Mucosa of descending colon (tissue), 3 donors: ENCODE data around the gene HHLA2. TPM values are rescaled to one million over a fixed set of nuclear protein-coding genes. Genes with fewer than 3 reads are reported as not detected.

Source experiments
- ATAC-seq: fragments of 200-7000 bp; cut with Tn5 transposase; one replicate; pipeline ENCODE4 v1.9.1; 2020; ENCODE audit warnings: mild to moderate bottlenecking, moderate library complexity
- DNase-seq, 3 donors: peaks; one replicate each; pipeline ENCODE4 v3.0.0-alpha.2; 2020
- H3K36me3 ChIP-seq: fragments of 200-600 bp; one replicate; pipeline ENCODE4 v1.8.0; 2021; ENCODE audit warnings: low read depth, mild to moderate bottlenecking
- H3K4me1 ChIP-seq: fragments of 200-600 bp; one replicate; pipeline ENCODE4 v1.8.0; 2021; ENCODE audit warnings: low read depth, mild to moderate bottlenecking
- H3K4me3 ChIP-seq: fragments of 200-600 bp; one replicate; pipeline ENCODE4 v1.8.0; 2021; ENCODE audit warnings: mild to moderate bottlenecking
- H3K9me3 ChIP-seq: fragments of 200-600 bp; one replicate; pipeline ENCODE4 v1.8.0; 2021; ENCODE audit warnings: mild to moderate bottlenecking
- intact Hi-C, 2 donors: fragments of 100-400 bp; cut with DNase I in 1 of 2; cut with micrococcal nuclease in 1 of 2; formaldehyde crosslinking; loops; one replicate each; pipeline versions ENCODE4 v1.11.0 to v1.11.1; 2022; cut with DNase I, micrococcal nuclease
- total RNA-seq, 3 donors: library from RNA; stranded (reverse); fragmentation: NEBNext Ultra II Directional in 2 of 3; extraction: Animal tissue kit (Norgen Biotek cat#: 25700) in 2 of 3; gene quantifications; one replicate each; pipeline versions ENCODE4 v1.2.1 to v1.2.4, GENCODE V29; 2021 to 2023
- TF ChIP-seq, protein P1 (sequence below): fragments of 200-600 bp; IDR thresholded peaks from one replicate; pipeline ENCODE4 v1.8.0; 2022; ENCODE audit warnings: antibody characterized with exemption, mild to moderate bottlenecking
- donor health status: DM: no; HTN: no; CAD: no; lungs with moderate emphysema.
- donor health status: DM: no; HTN: no; CAD: no.
- donor health status: DM: no; HTN: yes; CAD: no.

The HHLA2 gene
- total RNA-seq, 3 donors from 2014 or later: 98.2 to 276 (median 169) TPM

DNA sequence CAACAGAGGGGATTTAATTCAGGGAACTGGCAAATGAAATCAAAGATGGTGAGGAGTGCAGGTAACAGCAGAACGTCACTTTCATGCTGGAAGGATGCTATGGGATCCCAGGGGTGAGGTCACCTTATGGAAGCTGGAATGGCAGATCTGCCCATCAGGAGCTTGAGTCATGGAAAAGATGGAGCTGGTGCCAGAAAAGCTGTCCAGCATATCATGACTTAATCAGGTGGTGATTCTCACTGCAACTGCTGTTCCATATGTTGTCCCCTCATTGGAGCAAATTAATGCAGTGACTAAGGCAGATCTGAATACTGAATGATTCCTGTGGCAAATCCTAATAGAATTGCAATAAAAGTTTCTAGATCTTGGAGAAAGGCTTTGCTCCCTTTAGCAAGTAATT is 38.4 kb downstream of the HHLA2 start:
- Histone ChIP-seq H3K4me1 (no peaks in the 10 kb centered on the region), H3K4me3 (no peak overlapping the region), H3K9me3 (no peaks in the 10 kb centered on the region), H3K36me3 (no peaks in the 10 kb centered on the region)
- intact Hi-C loops: no loop called here
- TF ChIP-seq, protein P1, sequence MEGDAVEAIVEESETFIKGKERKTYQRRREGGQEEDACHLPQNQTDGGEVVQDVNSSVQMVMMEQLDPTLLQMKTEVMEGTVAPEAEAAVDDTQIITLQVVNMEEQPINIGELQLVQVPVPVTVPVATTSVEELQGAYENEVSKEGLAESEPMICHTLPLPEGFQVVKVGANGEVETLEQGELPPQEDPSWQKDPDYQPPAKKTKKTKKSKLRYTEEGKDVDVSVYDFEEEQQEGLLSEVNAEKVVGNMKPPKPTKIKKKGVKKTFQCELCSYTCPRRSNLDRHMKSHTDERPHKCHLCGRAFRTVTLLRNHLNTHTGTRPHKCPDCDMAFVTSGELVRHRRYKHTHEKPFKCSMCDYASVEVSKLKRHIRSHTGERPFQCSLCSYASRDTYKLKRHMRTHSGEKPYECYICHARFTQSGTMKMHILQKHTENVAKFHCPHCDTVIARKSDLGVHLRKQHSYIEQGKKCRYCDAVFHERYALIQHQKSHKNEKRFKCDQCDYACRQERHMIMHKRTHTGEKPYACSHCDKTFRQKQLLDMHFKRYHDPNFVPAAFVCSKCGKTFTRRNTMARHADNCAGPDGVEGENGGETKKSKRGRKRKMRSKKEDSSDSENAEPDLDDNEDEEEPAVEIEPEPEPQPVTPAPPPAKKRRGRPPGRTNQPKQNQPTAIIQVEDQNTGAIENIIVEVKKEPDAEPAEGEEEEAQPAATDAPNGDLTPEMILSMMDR: no peak
- no peak for ATAC-seq
- DNase-seq: no peak

DNA sequence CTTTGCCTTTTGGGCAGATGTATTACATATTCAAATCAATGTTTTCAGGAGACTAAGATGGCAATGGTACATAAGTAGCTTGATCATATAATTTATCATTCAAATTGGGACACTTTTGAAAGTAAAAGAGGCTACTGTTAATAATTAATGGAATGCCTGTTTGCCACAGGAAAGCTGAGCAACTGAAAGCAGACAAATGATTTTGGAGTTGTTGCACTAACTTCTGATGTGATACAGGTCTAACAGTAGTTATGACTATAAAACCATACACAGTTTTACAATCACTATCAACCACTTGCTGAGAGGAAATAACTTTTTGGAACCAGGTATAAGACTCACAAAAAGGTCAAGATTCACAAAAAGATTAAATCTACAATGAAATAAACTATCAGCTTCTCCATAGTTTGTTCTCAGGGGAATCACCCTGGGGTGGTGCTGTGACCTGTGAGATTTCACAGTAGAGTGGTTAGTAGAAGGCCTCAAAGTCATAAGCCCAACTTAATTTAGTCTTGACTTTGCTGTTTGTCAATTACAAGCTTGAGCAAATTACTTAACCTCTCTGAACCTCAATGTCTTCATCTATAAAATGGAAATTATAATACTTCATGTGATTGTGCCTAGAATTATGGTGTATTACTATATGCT is 42.7 kb downstream of the HHLA2 start:
- intact Hi-C loops: no loop called here
- H3K36me3 ChIP-seq: no peaks in the 10 kb centered on the region

DNA sequence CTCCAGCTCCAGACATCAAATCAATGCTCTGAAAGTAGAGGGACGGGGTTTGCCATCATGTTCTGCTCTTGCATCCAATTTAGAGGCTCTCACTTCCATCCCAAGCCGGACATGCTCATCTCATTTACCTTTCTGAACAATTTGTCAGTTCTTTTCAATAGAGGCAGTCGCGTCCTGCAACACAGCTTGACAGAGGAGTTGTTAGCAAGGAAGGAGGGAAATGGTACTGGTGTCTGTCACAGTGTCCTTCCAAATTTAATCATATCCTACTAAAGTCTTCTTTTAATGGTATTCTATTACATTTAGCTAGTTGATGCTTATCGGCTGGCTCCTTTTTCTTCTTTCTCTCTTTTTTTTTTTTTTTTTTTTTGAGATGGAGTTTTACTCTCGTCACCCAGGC is 45.6 kb downstream of the HHLA2 start:
- intact Hi-C loops: no loop called here
- Histone ChIP-seq H3K4me3 (no peak overlapping the region), H3K9me3 (no peaks in the 10 kb centered on the region), H3K36me3 (no peaks in the 10 kb centered on the region), H3K4me1 (no peaks in the 10 kb centered on the region)
- TF ChIP-seq, protein P1: no peak
- ATAC-seq (no peak), DNase-seq (no peak)

More for the DNA sequence above, 42.7 kb downstream of the HHLA2 start:
- no peaks in the 10 kb centered on the region for H3K4me1 ChIP-seq
- TF ChIP-seq, protein P1: no peak
- H3K4me3 ChIP-seq: no peak overlapping the region
- ATAC-seq: no peak
- DNase-seq: no peak
- no peaks in the 10 kb centered on the region for H3K9me3 ChIP-seq

DNA sequence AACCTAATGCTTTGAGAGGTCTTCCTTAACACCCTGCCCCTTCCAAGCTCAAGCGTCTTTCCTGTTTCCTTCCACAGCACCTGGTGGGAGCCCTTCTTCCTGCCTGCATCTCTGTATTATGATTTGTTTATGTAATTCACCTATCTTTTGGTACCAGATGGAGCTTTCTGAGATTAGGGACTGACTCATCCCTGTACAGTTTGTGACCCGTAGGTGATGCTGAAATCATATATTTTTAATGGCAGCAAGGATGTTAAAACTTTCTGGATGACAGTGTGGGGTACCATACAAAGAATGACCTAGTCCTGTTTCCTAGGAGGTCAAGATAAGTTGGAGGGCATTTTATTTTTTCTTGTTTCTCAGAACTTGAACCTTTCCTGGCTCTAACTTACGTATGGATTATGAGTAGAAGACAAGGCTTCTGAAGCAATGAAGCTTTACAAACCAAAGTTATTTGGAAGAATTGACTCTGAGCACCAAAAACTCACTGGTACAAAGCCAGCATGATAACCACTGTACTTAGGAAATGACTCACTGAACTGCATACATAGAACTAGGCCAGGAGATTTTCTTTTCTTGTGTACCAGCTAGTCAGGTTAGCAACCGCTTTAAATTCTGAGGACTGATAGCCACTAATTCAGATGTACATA is 46.6 kb downstream of the HHLA2 start:
- DNase-seq (no peak), ATAC-seq (no peak)
- H3K4me1 ChIP-seq: no peaks in the 10 kb centered on the region
- no peaks in the 10 kb centered on the region for H3K9me3 ChIP-seq
- TF ChIP-seq, protein P1: no peak
- intact Hi-C loops: no loop called here
- H3K4me3 ChIP-seq: no peak overlapping the region
- no peaks in the 10 kb centered on the region for H3K36me3 ChIP-seq

DNA sequence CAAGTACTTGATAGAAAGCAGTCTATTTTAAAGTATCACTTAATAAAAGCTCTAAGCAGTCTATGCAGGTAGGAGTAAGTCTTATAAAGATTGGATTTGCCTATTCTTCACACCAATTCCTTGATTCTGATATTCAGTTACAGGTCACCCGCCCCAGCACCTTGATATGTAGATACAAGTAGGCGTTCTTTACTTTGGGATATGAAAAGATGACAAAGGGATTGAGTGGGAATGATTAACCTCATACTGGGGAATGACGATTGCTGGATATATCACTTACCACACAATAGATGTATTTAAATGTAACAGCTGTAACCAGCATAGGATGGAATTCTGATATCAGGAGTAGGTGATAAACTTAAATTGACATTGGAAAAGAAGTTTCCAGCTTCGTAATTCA is 47.1 kb downstream of the HHLA2 start:
- Histone ChIP-seq H3K9me3 (no peaks in the 10 kb centered on the region), H3K36me3 (no peaks in the 10 kb centered on the region), H3K4me3 (no peak overlapping the region), H3K4me1 (no peaks in the 10 kb centered on the region)
- DNase-seq (no peak), ATAC-seq (no peak)
- intact Hi-C loops: no loop called here
- TF ChIP-seq, protein P1: no peak
